Measurements from ENCODE around the gene GGT6. TPM values are rescaled to one million over a fixed set of nuclear protein-coding genes. Genes with fewer than 3 reads are reported as not detected.

The GGT6 gene
- total RNA-seq, 3 donors from 2014 or later, result 98.0 to 219 (median 189) TPM

GRCh38 chr17:4562015-4562969, 1.9 kb upstream of the GGT6 start:
- intact Hi-C loops (cut with DNase I, micrococcal nuclease), result no loop called here
- peaks cover 39% of the 10 kb centered on the region for H3K4me1 ChIP-seq (ENCODE audit: low read depth)
- TF ChIP-seq CTCF (IDR thresholded peaks at IDR 0.05), result no peak
- no peaks in the 10 kb centered on the region for H3K9me3 ChIP-seq
- H3K36me3 ChIP-seq (ENCODE audit: low read depth), result no peaks in the 10 kb centered on the region
- DNase-seq, result peak; percentile 33 to 48 (median 35)
- H3K4me3 ChIP-seq, result no peak overlapping the region
- ATAC-seq, result peak; percentile 58

- H3K36me3 ChIP-seq (ENCODE audit: low read depth), result no peaks in the 10 kb centered on the region
- peaks cover 38% of the 10 kb centered on the region for H3K4me1 ChIP-seq (ENCODE audit: low read depth)
- no peak for TF ChIP-seq CTCF (IDR thresholded peaks at IDR 0.05)
- no peak for DNase-seq
- ATAC-seq, result peak; percentile 11
- intact Hi-C loops (cut with DNase I, micrococcal nuclease), result no loop called here
- no peaks in the 10 kb centered on the region for H3K9me3 ChIP-seq
- H3K4me3 ChIP-seq, result no peak overlapping the region
Measured at GRCh38 chr17:4560837-4561256, 470 bp upstream of the GGT6 start.

GRCh38 chr17:4559966-4560365, 411 bp downstream of the GGT6 start:
- ATAC-seq, result peak; percentile 45
- DNase-seq, result peak; percentile 61 to 74 (median 71)
- intact Hi-C loops (cut with DNase I, micrococcal nuclease), result no loop called here
- TF ChIP-seq CTCF (IDR thresholded peaks at IDR 0.05), result no peak
- Histone ChIP-seq H3K4me3 (peak overlapping the region; percentile 33), H3K36me3 (ENCODE audit: low read depth) (no peaks in the 10 kb centered on the region), H3K4me1 (ENCODE audit: low read depth) (peaks cover 34% of the 10 kb centered on the region), H3K9me3 (no peaks in the 10 kb centered on the region)

GRCh38 chr17:4559139-4559791, 1.1 kb downstream of the GGT6 start:
- Histone ChIP-seq H3K4me1 (ENCODE audit: low read depth) (peaks cover 39% of the 10 kb centered on the region), H3K36me3 (ENCODE audit: low read depth) (no peaks in the 10 kb centered on the region), H3K9me3 (no peaks in the 10 kb centered on the region), H3K4me3 (peak overlapping the region; percentile 33)
- intact Hi-C loops (cut with DNase I, micrococcal nuclease), result no loop called here
- DNase-seq, result peak; percentile 55 to 72 (median 70)
- TF ChIP-seq CTCF (IDR thresholded peaks at IDR 0.05), result no peak
- ATAC-seq, result peak; percentile 9

GRCh38 chr17:4558347-4558971, 1.9 kb downstream of the GGT6 start:
- no peak overlapping the region for H3K4me3 ChIP-seq

More at GRCh38 chr17:4558347-4558971, 1.9 kb downstream of the GGT6 start:
- Histone ChIP-seq H3K4me1 (ENCODE audit: low read depth) (peaks cover 44% of the 10 kb centered on the region), H3K9me3 (no peaks in the 10 kb centered on the region), H3K36me3 (ENCODE audit: low read depth) (no peaks in the 10 kb centered on the region)
- intact Hi-C loops (cut with DNase I, micrococcal nuclease), result no loop called here
- ATAC-seq (no peak), DNase-seq (peak in 2 of 3 donors; percentile 39 to 62)
- TF ChIP-seq CTCF (IDR thresholded peaks at IDR 0.05), result no peak
